ENCODE measurements around the gene EBI3. TPM values are rescaled to one million over a fixed set of nuclear protein-coding genes. Genes with fewer than 3 reads are reported as not detected.

The EBI3 gene
- total RNA-seq = 177 and 186 TPM in 2 replicates

DNA sequence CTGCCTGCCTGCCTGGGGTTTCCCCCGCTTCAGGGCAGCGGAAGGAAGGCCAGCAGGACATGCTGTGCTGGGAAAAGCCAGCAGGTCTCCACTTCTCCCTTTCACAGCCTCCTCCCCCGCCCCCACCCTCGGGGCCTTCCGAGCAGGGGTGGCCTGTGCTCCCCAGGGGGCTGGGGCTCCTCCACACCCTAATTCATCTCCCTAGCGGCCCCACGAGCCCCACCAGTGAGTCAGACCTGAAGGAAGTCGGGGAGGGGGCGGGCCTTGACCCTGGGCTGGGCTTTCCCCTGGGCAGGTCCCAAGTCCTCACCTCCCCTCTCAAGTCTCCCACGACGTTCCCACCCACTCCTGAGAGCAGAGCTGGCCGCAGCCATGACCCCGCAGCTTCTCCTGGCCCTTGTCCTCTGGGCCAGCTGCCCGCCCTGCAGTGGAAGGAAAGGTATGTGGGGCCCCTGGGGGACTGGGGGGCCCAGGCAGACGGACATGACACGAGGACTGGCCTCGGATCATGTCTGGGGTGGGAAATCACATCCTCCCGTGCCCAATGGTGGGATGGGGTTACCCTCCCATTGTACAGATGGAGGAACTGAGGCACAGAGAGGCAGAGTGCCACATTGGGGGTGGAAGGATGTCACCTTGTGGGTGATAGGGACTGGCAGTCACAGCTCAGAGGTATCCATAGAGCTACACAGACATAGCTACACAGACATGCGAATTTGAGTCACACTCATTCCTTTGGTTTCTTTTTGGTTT is at the start of gene EBI3:
Gene EBI3 (plus strand): TSS at position 345 of the 753 bp plus-strand sequence. CDS start 28 bp downstream, at position 373.
- DNase-seq (peak; percentile 88), ATAC-seq (ENCODE audit: low read depth) (peak; percentile 93)
- H3K27me3 Mint-ChIP-seq = no peaks in the 10 kb centered on the region
- H3K9me3 Mint-ChIP-seq = no peaks in the 10 kb centered on the region
- peaks cover 24% of the 10 kb centered on the region for H3K4me1 Mint-ChIP-seq
- H3K27ac Mint-ChIP-seq = no peak within 1 kb of the TSS
- no peak within 1 kb of the TSS for H3K4me3 Mint-ChIP-seq
- ChIA-PET POLR2A (interaction anchor here (0.6 to 4.7 kb wide), 10 partner anchors 11 to 419 kb away, joined by 3 to 60 read pairs (median 4); partner anchors contain the start of genes DAPK3, HDGFL2 and YJU2), CTCF (interaction anchor here (1.1 to 2.0 kb wide), 5 partner anchors 12 to 89 kb away, joined by 3 to 8 read pairs (median 3); no protein-coding TSS in a partner anchor)
- peaks cover 20% of the 10 kb centered on the region for H3K36me3 Mint-ChIP-seq (ENCODE audit: low read depth)
- intact Hi-C loops (cut with micrococcal nuclease) = loop anchor here (1.0 kb wide), 3 partner anchors 18 to 105 kb away; partner anchors contain the start of genes MAP2K2 and YJU2
- no peak for TF ChIP-seq CTCF (IDR thresholded peaks at IDR 0.05)

GRCh38 chr19:4181053-4181508 is 48.2 kb upstream of the EBI3 start:
- H3K4me1 Mint-ChIP-seq = peaks cover 35% of the 10 kb centered on the region
- H3K27ac Mint-ChIP-seq = peak overlapping the region; percentile 94
- no peak for ATAC-seq (ENCODE audit: low read depth)
- no peak for DNase-seq
- H3K9me3 Mint-ChIP-seq = no peaks in the 10 kb centered on the region
- ChIA-PET POLR2A (no interaction called here), CTCF (no interaction called here)
- TF ChIP-seq CTCF (IDR thresholded peaks at IDR 0.05) = no peak
- peaks cover 39% of the 10 kb centered on the region for H3K36me3 Mint-ChIP-seq (ENCODE audit: low read depth)
- intact Hi-C loops (cut with micrococcal nuclease) = loop anchor here (5.0 to 10.0 kb wide), 2 partner anchors 56 to 611 kb away; partner anchors contain the start of genes FEM1A and MAP2K2
- peak overlapping the region; percentile 97 for H3K4me3 Mint-ChIP-seq
- H3K27me3 Mint-ChIP-seq = no peaks in the 10 kb centered on the region

DNA sequence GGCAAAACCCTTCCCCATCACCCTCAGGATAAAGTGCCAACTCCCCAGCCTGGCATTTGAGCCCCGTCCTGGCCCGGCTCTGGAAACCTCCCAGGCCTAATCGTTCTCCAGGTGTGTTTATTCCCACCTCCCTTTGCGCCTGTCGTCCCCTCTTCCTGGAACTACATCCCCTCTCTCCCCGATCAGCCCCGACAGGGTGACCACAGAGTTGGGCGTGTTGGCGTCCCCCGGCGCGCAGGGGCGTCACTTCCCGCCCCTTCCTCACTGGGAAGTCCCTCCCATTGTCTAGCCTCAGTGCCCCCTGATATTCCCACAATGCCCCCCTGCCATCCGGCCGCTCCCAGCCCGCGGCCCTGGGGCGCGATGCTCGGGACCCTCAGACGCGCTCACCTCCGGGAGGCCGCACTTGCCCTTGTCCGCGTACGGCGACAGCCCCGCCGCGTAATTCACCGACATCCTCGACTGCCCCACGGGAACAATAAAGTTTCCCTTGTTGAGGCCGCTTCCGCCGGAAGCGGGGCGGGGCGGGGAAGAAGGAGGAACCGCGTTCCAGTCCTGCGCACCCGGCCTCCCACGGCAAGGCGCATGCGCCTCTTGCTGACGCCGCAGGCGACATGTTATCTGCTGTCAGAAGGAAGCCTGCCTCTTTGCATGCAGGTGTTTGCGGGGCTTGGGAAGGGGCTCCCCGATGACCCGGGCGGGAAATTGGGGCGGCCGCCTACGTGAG is 47.1 kb upstream of the EBI3 start, which contains the start of the genes ANKRD24 and SIRT6:
Gene ANKRD24 (plus strand): TSS at position 606 of the 727 bp plus-strand sequence. CDS start 3,737 bp downstream, outside the sequence.
Gene SIRT6 (minus strand): TSS at position 480 of the 727 bp plus-strand sequence. CDS start 24 bp downstream, at position 456.
- CTCF ChIA-PET = no interaction called here
- POLR2A ChIA-PET = no interaction called here
- H3K4me3 Mint-ChIP-seq = peak within 1 kb of the TSS; percentile 97
- H3K4me1 Mint-ChIP-seq = peaks cover 35% of the 10 kb centered on the region
- peak within 1 kb of the TSS; percentile 94 for H3K27ac Mint-ChIP-seq
- H3K36me3 Mint-ChIP-seq (ENCODE audit: low read depth) = peaks cover 28% of the 10 kb centered on the region
- no peaks in the 10 kb centered on the region for H3K9me3 Mint-ChIP-seq
- H3K27me3 Mint-ChIP-seq = no peaks in the 10 kb centered on the region
- ATAC-seq (ENCODE audit: low read depth) = peak; percentile 84
- no peak for TF ChIP-seq CTCF (IDR thresholded peaks at IDR 0.05)
- peak; percentile 96 for DNase-seq
- intact Hi-C loops (cut with micrococcal nuclease) = loop anchor here (1.0 to 10.0 kb wide), 6 partner anchors 57 to 610 kb away; partner anchors contain the start of genes FEM1A, HMG20B, MAP2K2 and YJU2

DNA sequence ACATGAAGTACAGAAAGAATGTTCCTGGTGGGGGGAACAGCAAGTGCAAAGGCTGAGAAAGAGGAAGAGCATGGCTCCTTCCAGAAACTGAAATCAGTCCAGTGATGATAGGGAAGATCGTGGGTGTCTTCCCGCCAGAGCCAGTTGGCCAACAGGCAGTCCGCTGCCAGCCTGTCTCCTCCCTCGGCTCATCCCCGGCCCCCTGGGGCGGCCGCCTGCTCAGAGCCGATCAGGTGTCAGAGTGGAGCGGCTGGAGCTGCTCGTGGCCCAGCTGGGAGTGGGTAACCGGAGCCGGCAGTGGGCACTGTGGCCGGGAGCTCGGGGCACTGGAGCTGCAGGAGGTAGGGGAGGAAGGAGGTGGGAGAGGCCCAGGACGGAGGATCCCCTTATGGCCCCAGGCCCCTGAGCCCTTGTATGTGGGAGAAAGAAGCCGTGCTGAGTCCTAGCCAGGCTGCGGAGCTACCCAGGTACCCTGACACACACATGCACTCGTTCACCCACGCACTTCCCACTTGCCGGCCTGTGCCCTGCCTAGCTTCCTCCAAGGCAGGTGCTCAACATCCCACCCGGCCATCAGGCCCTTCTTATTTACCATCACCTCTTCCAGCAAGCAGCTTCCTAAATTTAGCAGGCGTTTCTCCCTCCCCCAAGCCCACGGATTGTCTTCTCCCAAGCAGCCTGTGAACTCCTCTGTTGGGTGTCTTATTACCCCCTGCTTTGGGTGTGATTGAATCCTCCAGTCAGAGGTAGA is 45.2 kb upstream of the EBI3 start:
- ATAC-seq (ENCODE audit: low read depth) (no peak), DNase-seq (no peak)
- Mint-ChIP-seq H3K4me1 (peaks cover 35% of the 10 kb centered on the region), H3K4me3 (peak overlapping the region; percentile 57), H3K36me3 (ENCODE audit: low read depth) (peaks cover 18% of the 10 kb centered on the region), H3K9me3 (no peaks in the 10 kb centered on the region), H3K27me3 (no peaks in the 10 kb centered on the region), H3K27ac (no peak overlapping the region)
- no peak for TF ChIP-seq CTCF (IDR thresholded peaks at IDR 0.05)
- CTCF ChIA-PET = interaction anchor here (1.5 kb wide), 1 partner anchor 23 kb away, joined by 3 read pairs; no protein-coding TSS in a partner anchor
- intact Hi-C loops (cut with micrococcal nuclease) = loop anchor here (5.0 to 10.0 kb wide), 2 partner anchors 59 to 608 kb away; partner anchors contain the start of genes FEM1A and MAP2K2
- POLR2A ChIA-PET = no interaction called here

All from activated B cell treated with CpG ODN at 0.5 μM for 24 hours (primary cell).